ENCODE data around the gene MAP2K5.

DNA sequence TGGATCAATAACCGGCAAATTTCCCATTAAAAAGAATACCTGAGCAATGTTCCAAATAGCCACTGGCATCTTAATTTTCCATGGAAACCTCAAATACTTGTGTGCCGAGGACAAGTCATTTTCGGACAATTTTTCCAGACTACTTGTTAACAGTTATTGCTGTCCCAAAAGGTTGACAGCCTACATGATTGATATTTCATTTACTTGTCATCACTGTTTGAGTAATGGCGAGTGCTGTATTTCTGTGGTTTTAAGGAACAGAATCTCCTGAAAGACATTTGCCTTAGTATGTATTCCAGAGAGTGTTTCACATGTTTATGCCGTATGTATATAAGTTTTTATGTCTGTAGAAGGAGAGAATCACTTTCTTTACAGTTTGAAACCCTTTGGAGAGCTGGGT lies 36.7 kb downstream of the MAP2K5 start:
- TF ChIP-seq, protein P1, sequence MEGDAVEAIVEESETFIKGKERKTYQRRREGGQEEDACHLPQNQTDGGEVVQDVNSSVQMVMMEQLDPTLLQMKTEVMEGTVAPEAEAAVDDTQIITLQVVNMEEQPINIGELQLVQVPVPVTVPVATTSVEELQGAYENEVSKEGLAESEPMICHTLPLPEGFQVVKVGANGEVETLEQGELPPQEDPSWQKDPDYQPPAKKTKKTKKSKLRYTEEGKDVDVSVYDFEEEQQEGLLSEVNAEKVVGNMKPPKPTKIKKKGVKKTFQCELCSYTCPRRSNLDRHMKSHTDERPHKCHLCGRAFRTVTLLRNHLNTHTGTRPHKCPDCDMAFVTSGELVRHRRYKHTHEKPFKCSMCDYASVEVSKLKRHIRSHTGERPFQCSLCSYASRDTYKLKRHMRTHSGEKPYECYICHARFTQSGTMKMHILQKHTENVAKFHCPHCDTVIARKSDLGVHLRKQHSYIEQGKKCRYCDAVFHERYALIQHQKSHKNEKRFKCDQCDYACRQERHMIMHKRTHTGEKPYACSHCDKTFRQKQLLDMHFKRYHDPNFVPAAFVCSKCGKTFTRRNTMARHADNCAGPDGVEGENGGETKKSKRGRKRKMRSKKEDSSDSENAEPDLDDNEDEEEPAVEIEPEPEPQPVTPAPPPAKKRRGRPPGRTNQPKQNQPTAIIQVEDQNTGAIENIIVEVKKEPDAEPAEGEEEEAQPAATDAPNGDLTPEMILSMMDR (IDR thresholded peaks at IDR 0.05; ENCODE audit: poor library complexity), result no peak
- no peak for TF ChIP-seq EZH2 (IDR thresholded peaks at IDR 0.05; ENCODE audit: borderline replicate concordance)
- TF ChIP-seq EZH2phosphoT487 (IDR thresholded peaks at IDR 0.05; ENCODE audit: low read depth, severe bottlenecking, unreplicated experiment), result no peak
